GM19372 (cell line): ENCODE data around the gene MORN4.
"Not testable (repeated sequence)": the region's sequence is repeated elsewhere in the genome, so short reads cannot be mapped to it uniquely, and the experiment has no call there.

Source experiments
- ATAC-seq: cut with Tn5 transposase; IDR thresholded peaks from one replicate; pipeline ENCODE4 v1.9.1; 2021; ENCODE audit warnings: mild to moderate bottlenecking, low read depth, moderate library complexity; ENCODE audit not compliant: unreplicated experiment

The MORN4 gene

GRCh38 chr10:97576487-97576886 lies 56.8 kb downstream of the MORN4 start:
- ATAC-seq: not testable (repeated sequence)

DNA sequence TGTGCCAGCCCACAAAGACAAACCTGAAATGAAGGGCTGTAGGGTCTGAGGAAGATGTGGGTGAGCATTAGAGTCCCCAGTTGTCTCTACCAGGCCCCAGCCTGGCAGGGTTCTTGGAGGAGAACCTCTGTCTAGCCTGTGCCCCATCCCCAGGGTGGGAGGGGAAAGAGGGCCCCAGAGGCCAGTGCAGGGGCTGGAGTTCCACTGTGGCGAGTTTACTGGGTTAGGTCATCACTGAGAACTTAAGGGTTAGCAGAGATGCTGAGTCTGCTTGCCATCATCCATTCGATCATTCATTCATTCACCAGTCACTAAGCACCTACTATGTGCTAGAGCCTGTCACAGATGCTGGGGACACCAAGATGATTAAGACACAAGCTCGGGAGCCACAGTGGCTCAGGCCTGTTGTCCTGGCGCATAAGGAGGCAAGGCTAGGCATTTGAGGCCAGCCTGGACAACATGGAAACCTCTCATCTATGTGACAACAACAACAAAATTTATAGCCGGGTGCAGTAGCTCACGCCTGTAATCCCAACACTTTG lies 58.1 kb downstream of the MORN4 start:
- no peak for ATAC-seq

DNA sequence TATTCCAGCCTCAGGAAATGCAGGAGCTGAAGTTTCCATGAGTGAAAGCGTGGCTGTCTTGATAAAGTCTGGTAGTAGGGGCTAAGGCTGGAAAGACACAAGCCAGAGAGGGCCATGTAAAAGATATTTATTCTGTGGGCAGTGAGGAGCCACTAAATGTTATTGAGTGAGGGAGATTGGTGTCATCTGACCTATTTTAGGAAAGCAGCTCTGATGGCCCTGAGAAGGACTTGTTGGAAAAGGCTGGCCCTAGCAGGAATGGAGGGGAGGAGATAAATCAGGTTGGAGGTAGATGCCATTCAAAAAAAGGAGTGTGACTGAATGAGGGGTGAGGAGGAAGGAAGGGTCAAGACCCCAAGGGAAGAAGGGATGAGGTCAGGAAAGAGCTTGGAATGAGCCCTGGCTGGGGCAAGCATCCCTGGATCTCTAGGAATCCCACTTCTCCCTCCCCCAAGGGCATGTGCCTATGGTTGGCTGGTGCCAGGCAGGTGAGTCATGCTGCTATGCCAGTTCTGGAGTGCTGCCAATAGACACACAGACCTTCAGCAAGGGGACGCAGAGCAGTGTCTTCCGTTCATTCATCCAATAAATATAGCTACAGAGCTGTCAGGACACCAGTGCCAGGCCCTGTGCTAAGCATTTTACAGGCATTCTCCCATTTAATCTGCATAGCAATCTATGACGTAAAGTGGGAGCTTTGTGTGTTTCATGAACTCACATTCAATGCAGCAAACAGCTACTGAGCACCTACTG lies 58.8 kb downstream of the MORN4 start:
- ATAC-seq: no peak

- ATAC-seq: no peak
Observed at GRCh38 chr10:97573672-97574071, 59.6 kb downstream of the MORN4 start.

DNA sequence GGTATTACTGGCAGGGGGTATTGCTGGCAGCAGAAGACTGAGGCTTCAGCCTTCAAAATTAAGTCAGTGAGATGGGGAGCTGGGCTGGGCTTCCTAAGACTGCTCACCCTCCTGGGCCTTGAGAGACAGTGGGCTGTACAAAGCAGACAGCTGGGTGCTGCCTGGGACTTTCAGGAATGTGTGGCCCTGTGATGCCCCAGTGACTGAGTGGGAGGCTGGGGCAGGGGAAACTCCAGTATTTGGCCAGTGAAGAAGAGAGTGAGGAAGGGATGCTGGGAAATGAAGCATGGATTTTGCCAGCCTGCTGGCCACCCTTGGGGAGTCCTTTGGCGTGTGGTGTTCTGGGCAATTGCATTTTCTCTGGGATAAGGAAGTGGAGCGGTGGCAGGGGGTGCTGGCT lies 60.3 kb downstream of the MORN4 start:
- ATAC-seq: no peak

DNA sequence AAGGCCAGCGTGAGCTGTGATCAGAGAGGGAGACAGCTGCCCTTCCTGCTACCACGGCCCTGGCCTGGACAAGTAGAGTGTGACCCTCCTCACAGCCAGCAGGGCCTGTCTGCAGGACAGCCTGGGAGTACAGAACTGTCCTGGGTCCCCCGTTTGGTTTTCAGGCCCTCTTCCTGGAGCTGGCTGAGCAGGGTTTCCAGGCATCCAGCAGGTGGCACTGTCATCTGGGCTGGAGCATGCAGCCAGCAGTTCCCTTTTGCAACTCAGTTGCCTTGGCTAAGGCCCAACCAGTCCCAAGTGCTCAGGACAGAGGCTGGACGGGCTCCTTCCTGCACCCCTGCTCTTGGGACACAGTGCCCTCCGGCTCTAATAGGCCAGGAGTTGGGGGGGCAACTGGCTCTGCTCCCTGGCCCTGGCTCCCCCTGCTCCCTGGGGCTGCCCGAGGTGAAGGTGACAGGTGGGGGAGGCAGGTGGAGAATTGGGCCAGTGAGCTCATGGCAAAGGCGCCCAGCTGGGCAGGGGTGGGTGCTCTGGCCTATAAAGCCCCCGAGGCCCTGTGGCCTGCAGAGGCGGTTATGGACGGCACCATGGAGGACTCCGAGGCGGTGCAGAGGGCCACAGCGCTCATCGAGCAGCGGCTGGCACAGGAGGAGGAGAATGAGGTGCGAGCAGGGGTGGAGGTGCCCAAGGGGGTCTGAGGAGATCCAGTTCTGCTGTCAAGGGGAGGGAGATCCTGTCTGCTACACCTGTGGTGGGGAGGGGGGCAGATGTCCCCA lies 60.9 kb downstream of the MORN4 start, which contains the start of gene ANKRD2:
TSS of gene ANKRD2 (plus strand) at position 566 of the 776 bp plus-strand sequence. CDS start at position 576, 10 bp downstream.
- ATAC-seq: peak; percentile 79

DNA sequence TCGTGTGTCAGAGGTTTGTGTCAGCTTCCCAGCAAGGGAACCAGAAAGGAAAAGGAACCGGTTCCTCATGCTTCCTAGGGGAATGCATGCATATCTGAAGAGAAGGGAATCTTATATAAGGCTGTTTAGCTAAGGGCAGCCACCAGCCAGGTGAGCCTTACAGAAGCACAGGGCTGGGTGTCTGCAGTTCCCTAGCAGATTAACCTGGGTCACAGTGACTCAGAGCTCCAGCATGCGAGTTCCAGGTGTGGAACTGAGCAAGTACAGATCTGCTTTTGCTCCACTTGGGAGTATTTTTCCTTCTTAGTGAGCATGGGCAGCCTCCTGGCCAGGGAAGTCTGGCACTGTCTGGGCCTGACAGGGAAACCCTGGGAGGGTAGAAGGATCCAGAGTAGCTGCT lies 61.7 kb downstream of the MORN4 start:
- no peak for ATAC-seq

- ATAC-seq: no peak
Observed at GRCh38 chr10:97570789-97571471, 62.4 kb downstream of the MORN4 start.

DNA sequence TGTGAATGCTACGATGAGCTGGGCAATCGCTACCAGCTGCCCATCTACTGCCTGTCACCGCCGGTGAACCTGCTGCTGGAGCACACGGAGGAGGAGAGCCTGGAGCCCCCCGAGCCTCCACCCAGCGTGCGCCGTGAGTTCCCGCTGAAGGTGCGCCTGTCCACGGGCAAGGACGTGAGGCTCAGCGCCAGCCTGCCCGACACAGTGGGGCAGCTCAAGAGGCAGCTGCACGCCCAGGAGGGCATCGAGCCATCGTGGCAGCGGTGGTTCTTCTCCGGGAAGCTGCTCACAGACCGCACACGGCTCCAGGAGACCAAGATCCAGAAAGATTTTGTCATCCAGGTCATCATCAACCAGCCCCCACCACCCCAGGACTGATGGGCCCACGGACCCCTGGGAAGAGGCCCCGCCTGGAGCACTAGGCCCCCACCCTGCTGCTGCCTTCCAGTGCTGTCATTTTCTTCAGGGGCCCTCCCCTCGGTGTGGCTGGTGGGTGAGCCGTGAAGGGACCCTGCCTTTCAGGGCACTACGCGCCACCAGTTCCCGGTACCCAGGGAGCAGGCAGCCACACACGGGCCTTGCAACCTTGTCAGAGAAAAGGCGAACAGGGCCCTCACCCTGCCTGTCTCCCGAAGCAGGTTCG lies 63.0 kb downstream of the MORN4 start:
- ATAC-seq: no peak

GRCh38 chr10:97567891-97568290 lies 65.4 kb downstream of the MORN4 start:
- no peak for ATAC-seq

DNA sequence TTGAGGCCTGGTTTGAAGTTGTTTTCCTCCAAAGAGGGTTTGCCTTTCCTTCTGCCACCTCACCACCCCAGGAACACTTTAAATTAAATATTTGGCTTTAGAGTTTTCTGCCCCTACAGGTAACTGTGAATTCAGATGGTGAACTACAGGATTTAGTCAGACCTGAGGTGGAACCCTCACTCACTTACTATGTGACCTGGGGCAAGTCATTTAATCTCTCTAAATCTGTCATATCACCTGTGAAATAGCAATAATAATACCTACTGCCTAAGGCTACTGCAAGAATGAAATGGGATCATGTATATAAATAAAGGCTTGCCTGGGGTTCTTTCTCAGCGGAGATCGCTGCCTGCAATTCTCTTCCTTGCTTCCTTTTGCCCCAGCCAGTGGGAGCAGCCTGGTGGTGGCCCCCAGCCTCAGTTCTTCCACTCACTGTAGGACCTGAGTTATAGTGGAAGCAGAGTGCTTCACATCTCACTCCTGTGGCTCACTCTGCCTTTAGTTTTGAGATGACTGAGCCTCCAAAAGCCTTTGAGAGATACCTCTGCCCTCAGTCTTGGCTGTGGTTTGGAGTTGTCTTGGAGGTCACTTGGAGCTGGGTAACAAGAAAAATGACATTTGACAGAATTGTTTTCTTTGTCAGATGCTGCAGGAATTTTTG lies 66.8 kb downstream of the MORN4 start:
- ATAC-seq: no peak

DNA sequence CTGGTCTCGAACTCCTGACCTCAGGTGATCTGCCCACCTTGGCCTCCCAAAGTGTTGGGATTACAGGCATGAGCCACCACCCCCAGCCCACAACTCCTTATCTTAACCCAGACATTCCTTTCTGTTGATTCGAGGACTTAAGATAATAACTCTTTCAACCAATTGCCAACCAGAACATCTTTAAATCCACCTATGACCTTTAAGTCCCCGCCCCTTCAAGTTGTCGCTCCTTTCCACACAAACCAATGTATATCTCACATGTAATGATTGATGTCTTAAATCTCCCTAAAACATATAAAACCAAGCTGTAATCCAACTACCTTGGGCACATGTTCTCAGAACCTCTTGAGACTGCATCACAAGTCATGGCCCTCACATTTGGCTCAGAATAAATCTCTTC lies 68.5 kb downstream of the MORN4 start:
- ATAC-seq: no peak
